ENCODE measurements around the gene CCNL1. TPM values are rescaled to one million over a fixed set of nuclear protein-coding genes. Genes with fewer than 3 reads are reported as not detected.
A peak's percentile ranks its signal among the peaks of the same experiment; 100 is the strongest.
"Not testable (repeated sequence)": the region's sequence is repeated elsewhere in the genome, so short reads cannot be mapped to it uniquely, and the experiment has no call there.

Gene CCNL1
- total RNA-seq, 1 donor from 2014 or later = 110 TPM

DNA sequence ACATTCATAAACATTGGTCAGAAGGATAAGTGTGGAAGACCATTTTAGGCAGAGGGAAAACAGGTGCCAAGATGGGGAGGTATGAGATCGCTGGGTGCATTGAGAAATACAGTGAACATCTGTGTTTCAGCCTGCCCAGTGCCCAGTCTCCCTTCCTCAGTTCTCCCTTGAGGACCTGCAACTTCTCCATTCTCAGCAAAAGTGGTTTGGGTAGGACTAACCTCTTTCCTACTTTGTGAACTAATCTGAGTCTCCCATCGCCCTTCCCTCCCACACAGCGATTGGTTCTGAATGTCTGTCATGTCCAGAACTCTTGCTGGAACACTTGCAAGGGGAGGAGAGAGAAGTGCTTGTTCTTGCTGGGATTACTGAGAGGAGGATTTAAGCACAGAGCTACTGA, 10.9 kb upstream of the CCNL1 start:
- DNase-seq (ENCODE audit: low read depth) = no peak

DNA sequence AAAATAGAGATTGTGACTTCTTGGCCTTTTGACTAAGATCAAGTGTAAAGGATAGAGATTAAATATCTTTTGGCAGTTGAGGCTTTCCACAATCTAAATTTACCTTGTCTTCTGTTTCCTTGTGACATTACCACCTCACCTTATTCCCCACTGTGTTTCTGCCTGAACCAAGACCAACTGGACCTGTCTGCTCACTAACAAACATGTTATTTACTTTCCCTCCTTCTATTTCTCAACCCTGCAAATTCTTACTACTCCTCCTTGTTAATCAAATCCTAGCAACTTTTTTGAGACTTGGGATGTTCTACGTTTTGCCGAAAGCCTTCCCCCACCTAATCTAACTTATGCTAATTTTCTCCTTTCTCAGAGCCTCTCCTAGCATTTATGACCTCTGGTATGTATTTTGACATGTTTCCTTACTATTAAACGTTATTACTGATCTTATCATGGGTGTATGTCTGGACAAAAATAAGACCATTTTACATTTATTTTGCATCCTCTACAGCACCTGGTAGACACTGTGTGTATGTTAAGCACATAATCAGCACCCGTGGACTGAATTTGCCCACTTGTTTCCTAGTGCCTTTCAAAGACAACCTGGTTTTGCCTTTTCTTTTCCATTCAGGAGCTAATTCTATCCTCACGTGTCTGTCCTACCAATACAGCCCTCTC, 7.6 kb upstream of the CCNL1 start:
- DNase-seq (ENCODE audit: low read depth) = no peak

DNA sequence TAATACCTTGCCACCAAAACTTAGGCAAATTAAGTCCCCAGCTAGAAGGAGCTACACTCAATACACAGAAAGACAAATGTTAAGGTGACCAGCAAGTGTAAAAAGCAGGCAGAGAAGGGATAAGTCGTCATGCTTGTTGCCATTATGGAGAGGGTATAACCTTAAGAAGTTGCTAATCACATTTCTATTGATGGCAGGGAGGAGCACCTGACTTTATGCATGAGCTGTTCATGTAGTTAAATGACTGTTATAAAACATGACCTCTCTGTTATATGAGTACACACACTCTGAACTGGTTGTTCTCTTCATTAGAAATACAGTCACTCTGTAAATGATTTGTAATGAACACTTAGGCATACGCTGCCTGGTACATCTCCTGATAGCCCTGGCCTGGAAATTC, 6.6 kb upstream of the CCNL1 start:
- DNase-seq (ENCODE audit: low read depth) = peak; percentile 98

DNA sequence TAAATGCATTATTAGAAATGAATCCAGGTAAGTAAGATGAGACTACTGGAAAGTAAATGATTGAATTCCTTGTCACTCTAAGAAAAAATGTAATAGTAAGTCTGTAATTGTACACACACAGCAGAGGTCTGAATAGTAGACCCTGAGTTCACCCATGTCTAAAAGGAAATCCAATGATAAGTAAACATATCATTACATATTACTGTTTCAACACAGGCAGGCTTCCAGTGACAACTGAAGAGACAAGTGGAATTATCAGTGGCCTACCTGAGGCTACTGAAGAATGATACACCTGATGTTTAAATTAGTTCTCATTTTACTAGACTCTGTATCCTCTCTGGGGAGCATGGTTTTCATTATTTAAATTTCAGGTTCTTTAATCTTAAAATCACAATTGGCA, 6.2 kb upstream of the CCNL1 start:
- peak; percentile 17 for DNase-seq (ENCODE audit: low read depth)

DNA sequence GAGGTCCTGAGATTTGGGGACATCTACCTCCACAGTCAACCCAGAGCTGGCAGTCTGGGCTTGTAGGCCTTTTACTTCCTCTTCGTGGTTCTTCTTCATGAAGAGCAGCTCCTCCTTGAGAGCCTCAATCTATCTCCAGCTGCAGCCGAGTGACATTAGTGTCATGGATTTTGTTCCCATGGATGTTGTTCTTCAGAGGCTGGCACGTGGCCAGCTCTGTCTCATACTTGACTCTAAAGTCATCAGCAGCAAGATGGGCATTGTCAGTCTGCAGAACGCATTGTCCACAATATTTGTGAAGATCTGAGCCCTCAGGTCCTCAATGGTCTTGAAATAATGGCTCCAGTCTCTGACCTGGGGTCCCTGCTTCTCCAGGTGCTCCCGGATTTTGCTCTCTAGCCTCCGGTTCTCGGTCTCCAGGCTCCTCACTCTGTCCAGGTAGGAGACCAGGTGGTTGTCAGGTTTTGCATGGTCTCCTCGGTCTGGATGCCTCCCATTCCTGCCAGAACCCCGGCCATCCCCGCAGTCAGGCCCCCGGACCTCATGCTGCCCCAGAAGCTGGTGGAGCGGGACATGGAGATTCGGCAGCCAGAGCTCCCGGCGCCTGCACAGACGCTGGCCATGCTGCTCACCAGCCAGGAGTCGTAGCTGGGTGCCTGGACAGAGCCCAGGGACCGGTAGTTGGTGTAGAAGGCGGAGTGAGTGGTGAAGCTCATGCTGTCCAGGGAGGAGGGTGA, 3.4 kb upstream of the CCNL1 start:
- no peak for DNase-seq (ENCODE audit: low read depth)

- not testable (repeated sequence) for DNase-seq (ENCODE audit: low read depth)
Observed at GRCh38 chr3:157162620-157163019, 2.7 kb upstream of the CCNL1 start.

DNA sequence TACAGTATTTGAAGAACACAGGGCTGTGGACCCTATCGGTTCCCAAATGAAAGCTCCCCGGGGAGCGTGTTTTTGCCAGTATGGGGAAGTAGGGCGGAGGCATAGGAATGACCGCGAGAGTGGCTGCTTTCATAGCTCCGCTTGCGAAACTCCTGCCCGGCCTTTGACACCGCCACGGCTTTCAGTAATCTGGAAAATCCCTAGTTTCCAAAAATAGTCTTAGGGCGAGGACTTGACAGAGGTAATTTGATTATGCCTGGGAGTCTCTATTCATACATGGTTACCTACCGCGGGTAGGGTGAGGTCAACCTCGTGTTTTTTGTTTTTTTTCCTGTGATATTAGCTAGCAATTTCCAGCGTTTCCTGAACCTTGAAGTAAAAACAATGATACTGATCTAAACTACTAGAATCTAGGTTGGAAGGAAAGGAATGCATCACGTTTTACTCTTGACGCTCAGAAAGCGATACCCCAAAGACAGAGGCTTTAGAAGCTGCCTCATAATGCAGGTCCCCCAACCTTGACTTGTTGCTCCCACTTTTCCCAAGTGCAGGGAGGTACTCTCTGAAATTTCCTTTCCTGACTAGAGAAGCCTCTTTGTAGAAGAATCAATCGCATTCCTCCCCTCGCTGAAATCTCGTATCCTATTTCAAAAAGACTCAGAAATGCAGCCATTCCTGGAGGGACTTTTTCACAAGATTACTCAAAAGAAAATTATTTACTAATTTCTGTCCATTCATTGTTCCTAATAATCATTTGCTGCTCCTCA, 894 bp upstream of the CCNL1 start:
- DNase-seq (ENCODE audit: low read depth) = peak; percentile 98

DNA sequence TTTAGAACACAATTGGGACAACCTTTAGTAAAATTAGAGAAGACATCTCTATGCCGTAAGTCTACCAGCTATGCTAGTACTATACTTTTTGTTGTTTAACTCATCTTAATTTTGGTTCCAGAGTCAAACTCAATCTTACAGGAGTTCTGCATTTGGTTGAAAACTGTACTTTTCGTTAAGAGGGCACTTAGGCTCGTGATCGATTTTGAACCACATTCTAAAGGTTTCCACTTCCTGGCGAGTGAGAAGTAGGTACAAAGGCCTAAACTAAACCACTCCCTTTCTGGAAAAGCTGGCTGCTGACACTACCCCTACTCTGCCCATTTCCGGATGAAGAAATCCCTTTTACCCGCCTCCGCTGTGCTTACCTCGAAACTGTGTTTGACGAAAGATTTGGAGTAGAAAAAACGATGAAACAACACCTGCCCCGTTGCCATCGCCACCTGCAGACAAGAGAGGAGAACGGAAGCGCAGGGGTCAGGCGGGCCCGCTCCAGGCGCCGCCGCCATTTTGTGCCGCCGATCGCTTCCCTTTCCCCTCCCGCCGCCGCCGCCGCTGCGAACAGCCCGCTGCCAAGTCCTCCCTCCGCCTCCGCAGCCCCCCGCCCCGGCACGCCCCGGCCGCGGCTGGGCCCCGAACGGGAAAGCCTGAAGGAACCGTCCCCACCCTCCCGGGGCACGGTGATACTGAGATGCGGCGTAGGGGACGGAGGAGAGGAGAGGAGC, 748 bp downstream of the CCNL1 start:
- peak; percentile 48 for DNase-seq (ENCODE audit: low read depth)

DNA sequence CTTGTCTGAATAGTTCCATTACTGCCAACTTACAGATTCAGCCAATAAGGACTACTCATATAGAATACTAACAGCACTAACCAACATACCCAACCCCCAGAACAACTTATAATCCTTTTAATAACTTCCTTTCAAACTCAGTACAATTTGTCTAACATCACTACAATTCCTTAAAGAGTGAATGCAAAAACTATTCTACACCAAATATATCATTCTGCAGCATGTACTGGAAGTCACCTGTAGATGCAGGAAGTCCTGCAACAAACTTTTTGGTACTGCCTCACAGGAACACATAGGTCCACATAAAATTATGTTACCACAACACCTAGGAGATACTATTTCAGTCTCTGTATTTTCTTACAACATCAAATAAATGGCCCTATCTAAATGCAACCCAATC, 2.1 kb downstream of the CCNL1 start:
- no peak for DNase-seq (ENCODE audit: low read depth)

- peak; percentile 28 for DNase-seq (ENCODE audit: low read depth)
Observed at GRCh38 chr3:157156837-157157635, 2.9 kb downstream of the CCNL1 start.

DNA sequence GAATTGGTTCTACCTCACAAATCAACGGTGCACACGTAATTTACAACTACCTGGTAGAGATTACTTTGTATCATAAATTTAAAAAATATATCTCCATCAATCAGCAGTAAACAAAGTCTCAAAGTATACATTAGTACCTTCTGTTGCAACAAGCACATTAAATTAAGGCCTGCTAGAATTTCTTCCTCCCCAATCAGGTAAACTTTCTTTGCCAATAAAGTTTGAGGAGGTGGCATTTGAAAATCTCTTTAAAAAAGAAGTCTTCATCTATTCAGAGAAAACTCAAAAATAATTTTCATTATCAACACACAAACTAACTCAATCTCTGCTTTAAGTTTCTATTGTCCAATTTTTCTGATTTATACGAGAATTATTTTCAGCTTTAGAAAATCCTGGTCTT, 4.4 kb downstream of the CCNL1 start:
- DNase-seq (ENCODE audit: low read depth) = no peak

DNA sequence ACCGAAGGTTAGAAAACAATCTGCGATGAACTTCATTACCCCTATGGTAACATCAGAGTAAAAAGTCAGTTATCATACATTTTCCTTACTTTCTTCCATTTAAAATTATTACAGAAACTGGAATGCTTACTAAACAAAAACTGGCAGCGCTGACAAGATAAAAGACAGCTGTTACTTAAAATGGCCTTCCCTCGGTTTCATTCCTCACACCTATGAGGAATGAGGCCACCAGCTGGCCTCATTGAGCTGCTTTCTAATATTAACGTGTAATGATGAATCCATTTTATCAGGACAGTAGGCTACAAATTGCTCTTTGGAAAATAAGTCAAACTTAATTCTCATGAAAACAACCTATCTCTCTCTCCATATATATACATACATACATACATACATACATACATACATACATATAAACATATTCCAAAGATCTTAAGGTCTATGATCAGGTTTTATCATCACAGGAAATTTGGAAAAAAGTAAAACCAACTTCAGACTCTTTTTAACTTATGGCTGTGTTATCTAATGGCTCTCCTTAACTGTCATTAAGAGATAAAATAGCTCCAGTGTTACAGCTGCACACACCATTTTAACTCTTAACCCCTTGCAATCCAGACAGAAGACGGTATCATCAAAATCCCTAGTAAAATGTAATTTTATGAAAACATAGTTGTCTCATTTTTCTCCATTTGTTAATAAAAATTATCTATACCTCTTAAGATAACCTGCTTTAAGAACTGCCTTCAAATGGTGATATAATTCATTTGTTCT, 5.2 kb downstream of the CCNL1 start:
- no peak for DNase-seq (ENCODE audit: low read depth)

DNA sequence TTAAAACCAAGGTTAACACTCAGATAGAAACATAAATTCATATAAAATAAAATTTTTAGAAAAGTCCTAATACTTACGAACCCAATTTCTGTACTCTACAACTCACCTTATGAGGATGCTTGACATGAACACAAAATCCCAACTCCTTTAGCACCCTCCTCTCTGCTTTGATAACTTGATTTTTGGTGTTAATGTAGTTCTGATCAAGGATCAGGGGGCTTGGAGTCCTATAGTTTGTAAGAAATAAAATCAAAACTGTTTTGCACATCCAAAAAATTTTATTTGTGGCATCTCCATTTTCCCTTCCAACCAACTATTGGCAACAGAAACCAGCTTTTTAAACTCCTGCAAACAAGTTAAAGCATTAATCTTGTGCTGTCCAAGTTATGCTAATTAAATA, 7.0 kb downstream of the CCNL1 start:
- DNase-seq (ENCODE audit: low read depth) = no peak

GRCh38 chr3:157152438-157152837, 7.5 kb downstream of the CCNL1 start:
- DNase-seq (ENCODE audit: low read depth) = no peak

DNA sequence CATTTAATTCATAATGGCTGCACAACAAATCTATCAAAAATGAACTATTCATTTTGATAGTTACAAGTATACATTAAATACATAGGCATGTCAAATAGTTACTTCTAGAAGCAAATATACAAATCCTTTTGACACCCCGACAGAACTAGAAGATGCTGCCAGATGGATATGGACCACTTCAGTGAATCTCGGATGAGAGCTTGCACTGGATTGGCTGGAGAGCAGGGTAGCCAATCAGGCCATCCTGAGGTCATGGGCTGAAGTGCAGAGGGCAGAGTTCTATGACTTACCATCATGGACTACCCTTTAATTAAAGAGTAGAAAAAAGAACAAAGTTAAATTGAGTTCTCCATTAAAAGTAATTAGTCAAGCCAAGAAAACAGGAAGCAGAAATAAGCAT, 8.3 kb downstream of the CCNL1 start:
- DNase-seq (ENCODE audit: low read depth) = no peak

GRCh38 chr3:157151151-157151550, 8.8 kb downstream of the CCNL1 start:
- DNase-seq (ENCODE audit: low read depth) = no peak

- DNase-seq (ENCODE audit: low read depth) = no peak
Observed at GRCh38 chr3:157149136-157149696, 10.7 kb downstream of the CCNL1 start.

DNA sequence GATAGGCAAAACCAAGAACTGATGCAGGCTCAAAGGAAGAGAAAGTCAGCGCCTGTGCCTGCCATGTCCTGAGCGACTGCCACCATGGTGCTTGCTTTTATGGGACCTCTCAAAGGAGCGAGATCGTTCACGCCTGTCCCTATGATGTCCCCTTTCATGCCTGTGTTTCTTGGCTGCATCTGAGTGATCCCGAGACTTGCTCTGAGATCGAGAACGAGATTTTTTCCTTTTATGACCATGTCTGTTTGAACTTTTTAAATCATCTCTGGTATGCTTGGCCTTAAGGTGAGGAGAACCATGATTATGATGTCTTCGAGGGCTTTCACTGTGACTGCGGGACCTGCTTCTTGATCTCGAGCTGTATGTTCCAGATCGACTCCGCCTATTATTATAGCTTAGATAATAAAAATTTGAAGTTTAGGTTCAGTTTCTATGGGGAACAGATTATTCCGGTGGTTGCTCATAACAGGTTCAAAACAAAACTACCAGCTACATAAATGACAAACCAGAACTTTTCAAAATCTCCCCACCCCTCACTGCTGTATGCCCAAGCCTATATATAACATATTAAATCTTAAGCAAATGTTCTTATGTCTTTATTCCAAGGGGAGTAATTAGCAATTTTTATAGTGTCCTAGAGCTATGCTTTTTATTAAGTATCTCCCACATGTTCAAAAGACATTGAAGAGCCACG, 11.6 kb downstream of the CCNL1 start:
- DNase-seq (ENCODE audit: low read depth) = no peak

GRCh38 chr3:157147099-157147803, 12.7 kb downstream of the CCNL1 start:
- no peak for DNase-seq (ENCODE audit: low read depth)
